H1 (cell line): ENCODE measurements around the gene PSMA5. TPM values are rescaled to one million over a fixed set of nuclear protein-coding genes. Genes with fewer than 3 reads are reported as not detected.

Experiments
- CTCF ChIA-PET: fragments of 300-600 bp; sonication (Branson Sonifier 250); formaldehyde crosslinking; loops from one replicate; lab custom pipeline; 2021; ENCODE audit not compliant: partially characterized antibody; lab: Charles Lee
- POLR2A ChIA-PET: fragments of 300-600 bp; sonication (Branson Sonifier 250); formaldehyde crosslinking; loops from one replicate; lab custom pipeline; 2021; ENCODE audit warnings: inconsistent platforms; ENCODE audit not compliant: partially characterized antibody; lab: Charles Lee
- DNase-seq, 2 experiments: peaks; one replicate each; pipeline versions ENCODE4 v3.0.0 to v3.0.0-alpha.2; 2010 to 2022; ENCODE audit warnings: low spot score in 2 of 2, low read depth in 1 of 2, mixed read lengths in 1 of 2
- FAIRE-seq: peaks from 2 replicates; lab custom pipeline; 2011; peaks lifted over from hg19 to GRCh38; lab: Jason Lieb, UNC
- H2AFZ ChIP-seq: 2 replicates; pipeline ENCODE4 v1.8.1; 2012; ENCODE audit warnings: low read length, inconsistent platforms
- H2AK5ac ChIP-seq: 2 replicates; pipeline ENCODE4 v1.6.1; 2013; ENCODE audit warnings: low read depth, low read length
- H2BK120ac ChIP-seq: replicated peaks from 2 replicates; pipeline ENCODE3; 2013; ENCODE audit warnings: low read depth, low read length, inconsistent platforms
- H2BK12ac ChIP-seq: 2 replicates; pipeline ENCODE4 v1.6.1; 2013; ENCODE audit warnings: low read depth, low read length
- H2BK15ac ChIP-seq: 2 replicates; pipeline ENCODE4 v1.6.1; 2013; ENCODE audit warnings: low read length
- H2BK20ac ChIP-seq: 2 replicates; pipeline ENCODE4 v1.6.1; 2013; ENCODE audit warnings: low read length
- H2BK5ac ChIP-seq: 2 replicates; pipeline ENCODE4 v1.6.1; 2013; ENCODE audit warnings: low read depth, low read length
- H3K14ac ChIP-seq: 2 replicates; pipeline ENCODE4 v1.6.1; 2013; ENCODE audit warnings: inconsistent platforms; ENCODE audit not compliant: insufficient read length
- H3K18ac ChIP-seq: 2 replicates; pipeline ENCODE4 v1.6.1; 2013; ENCODE audit warnings: low read length; ENCODE audit errors: extremely low read depth
- H3K23ac ChIP-seq: 2 replicates; pipeline ENCODE4 v1.6.1; 2013; ENCODE audit warnings: inconsistent platforms; ENCODE audit not compliant: insufficient read length
- H3K23me2 ChIP-seq: 2 replicates; pipeline ENCODE4 v1.6.1; 2013; ENCODE audit warnings: low read depth, low read length
- H3K27ac ChIP-seq: 2 replicates; pipeline ENCODE4 v1.6.1; 2011; ENCODE audit warnings: low read depth, low read length, inconsistent platforms
- H3K27me3 ChIP-seq, 4 experiments: replicated peaks in 1 of 4; 1 replicate in 1 of 4; 2 replicates in 3 of 4; pipeline versions ENCODE4 v1.6.1 to v1.8.1; 2011 to 2013; ENCODE audit warnings: low read length in 3 of 4, mild to moderate bottlenecking in 3 of 4, inconsistent platforms in 2 of 4, mixed read lengths in 2 of 4, moderate library complexity in 1 of 4; ENCODE audit not compliant: control insufficient read depth in 3 of 4, insufficient read depth in 3 of 4; ENCODE audit errors: extremely low read depth in 1 of 4
- H3K36me3 ChIP-seq, 4 experiments: 2 replicates each; pipeline versions ENCODE4 v1.6.1 to v1.8.1; 2011 to 2013; ENCODE audit warnings: mild to moderate bottlenecking in 4 of 4, low read length in 3 of 4, moderate library complexity in 2 of 4, control low read depth in 1 of 4, inconsistent platforms in 1 of 4; ENCODE audit not compliant: insufficient read depth in 4 of 4, control insufficient read depth in 2 of 4
- H3K4ac ChIP-seq: replicated peaks from 2 replicates; pipeline ENCODE3; 2013; ENCODE audit warnings: low read length, low read depth, mixed read lengths, inconsistent platforms; ENCODE audit not compliant: insufficient read length
- H3K4me1 ChIP-seq, 4 experiments: replicated peaks in 1 of 4; 1 replicate in 1 of 4; 2 replicates in 3 of 4; pipeline versions ENCODE4 v1.6.1 to v1.8.1; 2011 to 2013; ENCODE audit warnings: low read length in 3 of 4, inconsistent platforms in 2 of 4, mixed read lengths in 1 of 4; ENCODE audit not compliant: insufficient read depth in 4 of 4, control insufficient read depth in 3 of 4
- H3K4me2 ChIP-seq, 2 experiments: 2 replicates each; pipeline versions ENCODE4 v1.6.1 to v1.8.1; 2011 to 2013; ENCODE audit warnings: low read depth in 2 of 2, low read length in 2 of 2, control low read depth in 1 of 2, inconsistent platforms in 1 of 2, mild to moderate bottlenecking in 1 of 2; ENCODE audit not compliant: insufficient read depth in 1 of 2
- H3K4me3 ChIP-seq, 4 experiments: fragments of 200-600, 300-600 bp in 1 of 4; sonication (generic), shearing (Covaris generic), sonication (Bioruptor Twin) in 1 of 4; 2 replicates each; pipeline versions ENCODE4 v1.5.1 to v1.8.1; 2011 to 2016; ENCODE audit warnings: low read length in 4 of 4, low read depth in 3 of 4, control low read depth in 2 of 4, inconsistent platforms in 2 of 4, mild to moderate bottlenecking in 2 of 4, mixed read lengths in 1 of 4, moderate library complexity in 1 of 4; ENCODE audit not compliant: insufficient read depth in 2 of 4; ENCODE audit errors: extremely low read depth in 1 of 4
- H3K56ac ChIP-seq: replicated peaks from 2 replicates; pipeline ENCODE3; 2013; ENCODE audit warnings: low read depth, mild to moderate bottlenecking, mixed read lengths, low read length, inconsistent platforms; ENCODE audit not compliant: insufficient read length
- H3K79me1 ChIP-seq: 2 replicates; pipeline ENCODE4 v1.6.1; 2013; ENCODE audit warnings: low read depth, low read length, control low read depth
- H3K79me2 ChIP-seq, 2 experiments: 2 replicates each; pipeline versions ENCODE4 v1.6.1 to v1.8.1; 2012 to 2013; ENCODE audit warnings: low read length in 2 of 2, mild to moderate bottlenecking in 2 of 2, inconsistent platforms in 1 of 2; ENCODE audit not compliant: insufficient read depth in 2 of 2, control insufficient read depth in 1 of 2
- H3K9ac ChIP-seq, 4 experiments: replicated peaks in 1 of 4; 1 replicate in 1 of 4; 2 replicates in 3 of 4; pipeline versions ENCODE4 v1.6.1 to v1.8.1; 2011 to 2013; ENCODE audit warnings: low read depth in 3 of 4, low read length in 3 of 4, control low read depth in 2 of 4, mild to moderate bottlenecking in 2 of 4, moderate library complexity in 2 of 4, inconsistent platforms in 1 of 4; ENCODE audit errors: extremely low read depth in 1 of 4
- H3K9me3 ChIP-seq, 2 experiments: 2 replicates each; pipeline versions ENCODE4 v1.6.1 to v1.8.1; 2012 to 2013; ENCODE audit warnings: mild to moderate bottlenecking in 2 of 2, moderate library complexity in 2 of 2, control low read depth in 1 of 2, inconsistent platforms in 1 of 2, low read depth in 1 of 2, low read length in 1 of 2, mixed read lengths in 1 of 2; ENCODE audit not compliant: insufficient read depth in 2 of 2
- H4K20me1 ChIP-seq, 2 experiments: replicated peaks in 1 of 2; 2 replicates each; pipeline versions ENCODE3 to v1.8.1; 2011 to 2013; ENCODE audit warnings: inconsistent platforms in 2 of 2, low read length in 2 of 2, mild to moderate bottlenecking in 1 of 2; ENCODE audit not compliant: insufficient read depth in 2 of 2, control insufficient read depth in 1 of 2
- H4K5ac ChIP-seq: 2 replicates; pipeline ENCODE4 v1.6.1; 2013; ENCODE audit warnings: low read length, low read depth, mixed read lengths, inconsistent platforms; ENCODE audit not compliant: insufficient read length
- H4K8ac ChIP-seq: 2 replicates; pipeline ENCODE4 v1.8.0; 2013; ENCODE audit warnings: mild to moderate bottlenecking, moderate library complexity, low read length, inconsistent platforms; ENCODE audit not compliant: insufficient read depth; ENCODE audit errors: extremely low read depth
- H4K91ac ChIP-seq: replicated peaks from 2 replicates; pipeline ENCODE3; 2013; ENCODE audit warnings: low read length, mixed read lengths, inconsistent platforms; ENCODE audit not compliant: insufficient read length
- CBX8 ChIP-seq: fragments of 300-800, 300-1000 bp; sonication (generic); IDR thresholded peaks from 2 replicates; pipeline ENCODE4 v1.7.1; 2016; ENCODE audit warnings: low read depth, low read length, borderline replicate concordance
- E2F6 ChIP-seq: IDR thresholded peaks from 2 replicates; pipeline ENCODE4 v1.6.1; 2012; ENCODE audit warnings: inconsistent platforms
- GABPA ChIP-seq: IDR thresholded peaks from 2 replicates; pipeline ENCODE4 v1.6.1; 2011; ENCODE audit warnings: mild to moderate bottlenecking, low read length, moderate library complexity, borderline replicate concordance; ENCODE audit not compliant: insufficient read depth
- NRF1 ChIP-seq: IDR thresholded peaks from 2 replicates; pipeline ENCODE4 v1.6.1; 2011; ENCODE audit warnings: mild to moderate bottlenecking, low read depth, low read length, improper control_type of control experiment
- POLR2AphosphoS5 ChIP-seq: IDR thresholded peaks from 2 replicates; pipeline ENCODE4 v1.6.1; 2011; ENCODE audit warnings: low read depth, low read length
- RAD21 ChIP-seq, 2 experiments: IDR thresholded peaks in 1 of 2; conservative IDR thresholded peaks in 1 of 2; 2 replicates each; pipeline ENCODE4 v1.6.1; 2011; ENCODE audit warnings: low read depth in 2 of 2, low read length in 2 of 2, improper control_type of control experiment in 1 of 2, inconsistent platforms in 1 of 2, mild to moderate bottlenecking in 1 of 2, moderate library complexity in 1 of 2
- SP2 ChIP-seq: IDR thresholded peaks from 2 replicates; pipeline ENCODE4 v1.6.1; 2012; ENCODE audit warnings: mild to moderate bottlenecking, low read length, inconsistent platforms
- TAF7 ChIP-seq: optimal IDR thresholded peaks from 2 replicates; pipeline ENCODE3; 2011; ENCODE audit warnings: low read depth, mild to moderate bottlenecking, inconsistent platforms, low read length, moderate library complexity, borderline replicate concordance
- ZNF274 ChIP-seq: IDR thresholded peaks from 2 replicates; pipeline ENCODE4 v1.7.0; 2012; ENCODE audit warnings: low read length, borderline replicate concordance; ENCODE audit errors: extremely low read depth
- polyA plus RNA-seq, 7 experiments: library from polyadenylated mRNA; depleted of rRNA in 3 of 7; stranded (reverse) in 5 of 7; unstranded in 2 of 7; fragments of >200 nt in 5 of 7; fragments of 200-250 nt in 2 of 7; gene quantifications; 1 replicate in 5 of 7; 2 replicates in 1 of 7; 4 replicates in 1 of 7; pipeline versions ENCODE4 v1.2.1 to v1.2.3, GENCODE V29; 2011 to 2013; ENCODE audit warnings: missing spikeins in 2 of 7, mixed read lengths in 2 of 7
- total RNA-seq: library from RNA; stranded (reverse); fragmentation: NEBNext Ultra II Directional; extraction: Animal tissue kit (Norgen Biotek cat#: 25700); gene quantifications from 2 replicates; pipeline ENCODE4 v1.2.1, GENCODE V29; 2021
- TF ChIP-seq, protein P1 (sequence below): IDR thresholded peaks from 2 replicates; pipeline ENCODE4 v1.6.1; 2012; ENCODE audit warnings: low read length, inconsistent platforms
- TF ChIP-seq, protein P2 (sequence below): IDR thresholded peaks from 2 replicates; pipeline ENCODE4 v1.6.1; 2012; ENCODE audit warnings: inconsistent platforms

PSMA5 gene
- total and polyA plus RNA-seq, 2 of the 8 experiments (the other 6 are each of a cell fraction or from before 2014, with no cell fraction given), result 140 to 166 TPM

DNA sequence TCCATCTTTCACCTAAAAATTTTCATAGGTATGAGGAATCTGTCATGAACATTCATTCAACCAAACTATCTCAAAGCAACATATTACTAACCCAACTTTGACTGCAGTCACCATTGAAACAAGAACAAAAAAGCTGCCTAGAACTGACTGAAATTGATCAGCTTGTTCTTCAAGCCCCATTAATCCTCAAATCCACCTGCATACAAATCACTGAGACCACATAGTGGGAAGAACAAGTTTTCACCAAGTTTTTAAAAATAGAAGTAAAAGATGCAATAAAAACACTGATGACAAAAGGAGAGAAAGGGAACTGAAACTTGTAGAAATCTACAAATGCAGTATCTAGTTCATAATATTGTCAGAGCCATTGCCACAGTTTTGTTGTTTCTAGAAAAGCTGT, 34.6 kb downstream of the PSMA5 start:
- no peaks in the 10 kb centered on the region for H3K27me3 ChIP-seq
- H3K4ac ChIP-seq, result no peak overlapping the region
- H3K9me3 ChIP-seq, result no peaks in the 10 kb centered on the region
- H3K4me1 ChIP-seq, result peaks cover 0 to 6% (median 4%) of the 10 kb centered on the region in 4 experiments; a peak in 6 of 7 replicates
- H3K4me2 ChIP-seq, result no peak overlapping the region
- H2BK15ac ChIP-seq, result no peak overlapping the region
- no peaks in the 10 kb centered on the region for H3K36me3 ChIP-seq
- no peak for DNase-seq
- ChIA-PET POLR2A (interaction anchor here (0.7 kb wide), 1 partner anchor 34 kb away, joined by 3 read pairs; no protein-coding TSS in a partner anchor), CTCF (interaction anchor here (0.6 to 1.5 kb wide), 5 partner anchors 12 to 128 kb away, joined by 3 to 6 read pairs (median 3); partner anchors contain the start of gene PSRC1)
- no peak overlapping the region for H3K4me3 ChIP-seq
- H2BK120ac ChIP-seq, result no peak overlapping the region
- H3K79me2 ChIP-seq, result peaks cover 3 to 93% of the 10 kb centered on the region in 2 experiments
- peaks cover 0 to 10% of the 10 kb centered on the region in 2 experiments for H4K20me1 ChIP-seq
- H3K27ac ChIP-seq, result no peak overlapping the region
- H2BK12ac ChIP-seq, result no peak overlapping the region
- no peak overlapping the region for H4K5ac ChIP-seq
- H3K23ac ChIP-seq, result no peak overlapping the region
- no peak overlapping the region for H2BK5ac ChIP-seq
- no peak for TF ChIP-seq CBX8
- TF ChIP-seq, protein P1, sequence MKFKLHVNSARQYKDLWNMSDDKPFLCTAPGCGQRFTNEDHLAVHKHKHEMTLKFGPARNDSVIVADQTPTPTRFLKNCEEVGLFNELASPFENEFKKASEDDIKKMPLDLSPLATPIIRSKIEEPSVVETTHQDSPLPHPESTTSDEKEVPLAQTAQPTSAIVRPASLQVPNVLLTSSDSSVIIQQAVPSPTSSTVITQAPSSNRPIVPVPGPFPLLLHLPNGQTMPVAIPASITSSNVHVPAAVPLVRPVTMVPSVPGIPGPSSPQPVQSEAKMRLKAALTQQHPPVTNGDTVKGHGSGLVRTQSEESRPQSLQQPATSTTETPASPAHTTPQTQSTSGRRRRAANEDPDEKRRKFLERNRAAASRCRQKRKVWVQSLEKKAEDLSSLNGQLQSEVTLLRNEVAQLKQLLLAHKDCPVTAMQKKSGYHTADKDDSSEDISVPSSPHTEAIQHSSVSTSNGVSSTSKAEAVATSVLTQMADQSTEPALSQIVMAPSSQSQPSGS, result no peak
- no peak for TF ChIP-seq SP2
- no peak for TF ChIP-seq E2F6
- no peak for TF ChIP-seq TAF7
- TF ChIP-seq, protein P2, sequence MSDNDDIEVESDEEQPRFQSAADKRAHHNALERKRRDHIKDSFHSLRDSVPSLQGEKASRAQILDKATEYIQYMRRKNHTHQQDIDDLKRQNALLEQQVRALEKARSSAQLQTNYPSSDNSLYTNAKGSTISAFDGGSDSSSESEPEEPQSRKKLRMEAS, result no peak
- TF ChIP-seq POLR2AphosphoS5, result no peak
- TF ChIP-seq RAD21 (IDR thresholded peaks at IDR 0.05 in 1 of 2, conservative IDR thresholded peaks at IDR 0.05 in 1 of 2; ENCODE audit: low read depth in 2 of 2, low read length in 2 of 2), result no peak
- TF ChIP-seq GABPA, result no peak
- TF ChIP-seq NRF1, result no peak
- no peak for TF ChIP-seq ZNF274
- 0 out of 2 replicates have a peak, but pooled peaks cover 5% of the 10 kb centered on the region for H3K79me1 ChIP-seq
- no peak overlapping the region for H3K18ac ChIP-seq
- H3K9ac ChIP-seq, result no peak overlapping the region
- no peak overlapping the region for H3K56ac ChIP-seq
- no peak overlapping the region for H3K14ac ChIP-seq
- no peaks in the 10 kb centered on the region; the same call in 1 of the 2 replicates for H3K23me2 ChIP-seq
- H4K91ac ChIP-seq, result no peak overlapping the region
- no peak overlapping the region for H2BK20ac ChIP-seq
- H4K8ac ChIP-seq, result no peak overlapping the region
- no peak for FAIRE-seq
- no peak overlapping the region for H2AFZ ChIP-seq
- H2AK5ac ChIP-seq, result no peak overlapping the region
